Neural cell (in vitro differentiated cells): ENCODE results near the gene MKKS. TPM values are rescaled to one million over a fixed set of nuclear protein-coding genes. Genes with fewer than 3 reads are reported as not detected.
"Not testable (repeated sequence)": the region's sequence is repeated elsewhere in the genome, so short reads cannot be mapped to it uniquely, and the experiment has no call there.

Source experiments
- H2AFZ ChIP-seq: fragments of 200-600, 300-800 bp; sonication (generic), shearing (Covaris generic); 2 replicates; pipeline ENCODE4 v1.6.0; 2014; ENCODE audit warnings: low read depth, mild to moderate bottlenecking, antibody characterized with exemption, low read length, moderate library complexity
- H3F3A ChIP-seq: fragments of 200-600 bp; shearing (Covaris generic); 2 replicates; pipeline ENCODE4 v1.6.1; 2016; ENCODE audit warnings: mild to moderate bottlenecking, moderate library complexity, mixed read lengths, antibody characterized with exemption, low read length; ENCODE audit not compliant: insufficient read depth, poor library complexity, severe bottlenecking
- H3K27ac ChIP-seq: fragments of 200-600, 300-800 bp; sonication (generic), shearing (Covaris generic); 2 replicates; pipeline ENCODE4 v1.5.1; 2014; ENCODE audit warnings: mild to moderate bottlenecking, low read length, moderate library complexity
- H3K27me3 ChIP-seq: fragments of 300-800, 200-600 bp; sonication (generic), shearing (Covaris generic); 2 replicates; pipeline ENCODE4 v1.6.0; 2014; ENCODE audit warnings: mild to moderate bottlenecking, low read depth, low read length, moderate library complexity; ENCODE audit not compliant: insufficient read depth
- H3K36me3 ChIP-seq: fragments of 300-800, 200-600 bp; sonication (generic), shearing (Covaris generic); 2 replicates; pipeline ENCODE4 v1.5.1; 2014; ENCODE audit warnings: mild to moderate bottlenecking, antibody characterized with exemption, low read length, moderate library complexity; ENCODE audit not compliant: insufficient read depth
- H3K4me2 ChIP-seq: fragments of 300-800, 200-600 bp; sonication (generic), shearing (Covaris generic); 2 replicates; pipeline ENCODE4 v1.6.0; 2014; ENCODE audit warnings: mild to moderate bottlenecking, low read length
- H3K4me3 ChIP-seq: fragments of 300-800, 200-600 bp; sonication (generic), shearing (Covaris generic); 2 replicates; pipeline ENCODE4 v1.5.1; 2014; ENCODE audit warnings: mild to moderate bottlenecking, low read length, moderate library complexity
- H3K79me2 ChIP-seq: fragments of 200-600 bp; shearing (Covaris generic); replicated peaks from 2 replicates; pipeline ENCODE4 v1.6.0; 2014; ENCODE audit warnings: mild to moderate bottlenecking, low read length, moderate library complexity; ENCODE audit not compliant: insufficient read depth
- H3K9ac ChIP-seq: fragments of 300-800, 200-600 bp; sonication (generic), shearing (Covaris generic); 2 replicates; pipeline ENCODE4 v1.6.1; 2016; ENCODE audit warnings: mild to moderate bottlenecking, low read length, mixed read lengths
- H3K9me2 ChIP-seq: fragments of 200-600 bp; shearing (Covaris generic); 2 replicates; pipeline ENCODE4 v1.6.1; 2016; ENCODE audit warnings: mild to moderate bottlenecking, low read length, mixed read lengths; ENCODE audit not compliant: insufficient read depth
- H3K9me3 ChIP-seq: fragments of 200-600, 300-800 bp; sonication (generic), shearing (Covaris generic); 2 replicates; pipeline ENCODE4 v1.6.1; 2016; ENCODE audit warnings: mild to moderate bottlenecking, mixed run types, low read length, moderate library complexity, mixed read lengths
- H4K20me1 ChIP-seq: fragments of 200-600 bp; shearing (Covaris generic); 2 replicates; pipeline ENCODE4 v1.6.1; 2016; ENCODE audit warnings: mild to moderate bottlenecking, mixed run types; ENCODE audit not compliant: insufficient read depth
- EP300 ChIP-seq: fragments of 450-650 bp; conservative IDR thresholded peaks from 2 replicates; pipeline ENCODE4 v1.6.1; 2014; ENCODE audit warnings: antibody characterized with exemption, mild to moderate bottlenecking, moderate library complexity; ENCODE audit not compliant: poor library complexity, severe bottlenecking
- EZH2 ChIP-seq: fragments of 200-600, 300-800 bp; shearing (Covaris generic), sonication (generic); IDR thresholded peaks from 2 replicates; pipeline ENCODE4 v1.6.1; 2014; ENCODE audit warnings: antibody characterized with exemption, low read length, borderline replicate concordance, mild to moderate bottlenecking; ENCODE audit not compliant: insufficient read depth, poor library complexity, severe bottlenecking
- MXI1 ChIP-seq: fragments of 450-650 bp; conservative IDR thresholded peaks from 2 replicates; pipeline ENCODE4 v1.6.1; 2014; ENCODE audit warnings: antibody characterized with exemption, mild to moderate bottlenecking; ENCODE audit not compliant: poor library complexity, severe bottlenecking
- POLR2AphosphoS5 ChIP-seq: IDR thresholded peaks from 2 replicates; pipeline ENCODE4 v1.6.1; 2012
- RAD21 ChIP-seq: fragments of 450-650 bp; conservative IDR thresholded peaks from 2 replicates; pipeline ENCODE4 v1.6.1; 2014; ENCODE audit warnings: antibody characterized with exemption, mild to moderate bottlenecking, moderate library complexity
- SMC3 ChIP-seq: fragments of 450-650 bp; conservative IDR thresholded peaks from 2 replicates; pipeline ENCODE4 v1.6.1; 2014; ENCODE audit warnings: antibody characterized with exemption, mild to moderate bottlenecking, moderate library complexity; ENCODE audit not compliant: poor library complexity
- TAF1 ChIP-seq: IDR thresholded peaks from 2 replicates; pipeline ENCODE4 v1.6.1; 2012; ENCODE audit warnings: low read depth
- polyA plus RNA-seq: library from polyadenylated mRNA; depleted of rRNA; stranded (reverse); fragments of >200 nt; gene quantifications from 2 replicates; pipeline ENCODE4 v1.2.3, GENCODE V29; 2014
- TF ChIP-seq, protein P1 (sequence below): IDR thresholded peaks from 2 replicates; pipeline ENCODE4 v1.6.1; 2012; ENCODE audit warnings: borderline replicate concordance
- TF ChIP-seq, protein P2 (sequence below): fragments of 450-650 bp; IDR thresholded peaks from 2 replicates; pipeline ENCODE4 v1.5.1; 2014; ENCODE audit warnings: antibody characterized with exemption, mild to moderate bottlenecking, moderate library complexity; ENCODE audit not compliant: poor library complexity, severe bottlenecking

Gene MKKS
- polyA plus RNA-seq, 1 donor from 2014 or later, result 28.0 TPM

DNA sequence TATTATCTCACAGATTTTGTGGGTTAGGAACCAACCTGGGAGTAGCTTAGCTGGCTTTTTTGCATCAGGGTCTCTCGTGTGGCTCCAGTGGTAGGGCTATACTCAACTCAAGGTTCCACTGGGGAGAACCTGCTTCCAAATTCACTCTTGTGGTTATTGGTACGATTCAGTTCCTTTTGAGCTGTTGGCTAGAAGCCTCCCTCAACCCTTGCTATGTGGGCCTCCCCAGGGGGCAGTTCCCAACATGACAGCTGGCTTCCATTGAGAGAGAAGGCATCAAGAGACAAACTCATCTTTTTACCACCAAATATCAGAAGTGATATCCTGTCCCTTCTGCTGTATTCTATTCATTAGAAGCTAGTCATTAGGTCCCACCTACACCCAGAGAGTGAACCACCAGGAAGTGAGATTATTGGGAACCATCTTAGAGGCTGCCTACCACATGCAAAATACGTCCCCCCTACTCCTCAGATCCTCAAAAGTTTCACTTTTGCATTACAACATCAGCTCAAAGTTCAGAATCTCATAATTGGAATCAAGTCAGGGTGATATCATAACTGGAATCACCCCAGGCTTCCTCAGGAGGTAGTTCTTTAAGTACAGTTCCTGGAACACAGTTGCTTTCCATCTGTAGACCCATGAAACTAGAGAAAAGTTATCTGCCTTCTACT lies 30.9 kb downstream of the MKKS start:
- TF ChIP-seq RAD21 (no peak), SMC3 (no peak), POLR2AphosphoS5 (no peak), EP300 (no peak), TAF1 (no peak), MXI1 (no peak), EZH2 (no peak)
- TF ChIP-seq, protein P1, sequence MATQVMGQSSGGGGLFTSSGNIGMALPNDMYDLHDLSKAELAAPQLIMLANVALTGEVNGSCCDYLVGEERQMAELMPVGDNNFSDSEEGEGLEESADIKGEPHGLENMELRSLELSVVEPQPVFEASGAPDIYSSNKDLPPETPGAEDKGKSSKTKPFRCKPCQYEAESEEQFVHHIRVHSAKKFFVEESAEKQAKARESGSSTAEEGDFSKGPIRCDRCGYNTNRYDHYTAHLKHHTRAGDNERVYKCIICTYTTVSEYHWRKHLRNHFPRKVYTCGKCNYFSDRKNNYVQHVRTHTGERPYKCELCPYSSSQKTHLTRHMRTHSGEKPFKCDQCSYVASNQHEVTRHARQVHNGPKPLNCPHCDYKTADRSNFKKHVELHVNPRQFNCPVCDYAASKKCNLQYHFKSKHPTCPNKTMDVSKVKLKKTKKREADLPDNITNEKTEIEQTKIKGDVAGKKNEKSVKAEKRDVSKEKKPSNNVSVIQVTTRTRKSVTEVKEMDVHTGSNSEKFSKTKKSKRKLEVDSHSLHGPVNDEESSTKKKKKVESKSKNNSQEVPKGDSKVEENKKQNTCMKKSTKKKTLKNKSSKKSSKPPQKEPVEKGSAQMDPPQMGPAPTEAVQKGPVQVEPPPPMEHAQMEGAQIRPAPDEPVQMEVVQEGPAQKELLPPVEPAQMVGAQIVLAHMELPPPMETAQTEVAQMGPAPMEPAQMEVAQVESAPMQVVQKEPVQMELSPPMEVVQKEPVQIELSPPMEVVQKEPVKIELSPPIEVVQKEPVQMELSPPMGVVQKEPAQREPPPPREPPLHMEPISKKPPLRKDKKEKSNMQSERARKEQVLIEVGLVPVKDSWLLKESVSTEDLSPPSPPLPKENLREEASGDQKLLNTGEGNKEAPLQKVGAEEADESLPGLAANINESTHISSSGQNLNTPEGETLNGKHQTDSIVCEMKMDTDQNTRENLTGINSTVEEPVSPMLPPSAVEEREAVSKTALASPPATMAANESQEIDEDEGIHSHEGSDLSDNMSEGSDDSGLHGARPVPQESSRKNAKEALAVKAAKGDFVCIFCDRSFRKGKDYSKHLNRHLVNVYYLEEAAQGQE, result no peak
- TF ChIP-seq, protein P2, sequence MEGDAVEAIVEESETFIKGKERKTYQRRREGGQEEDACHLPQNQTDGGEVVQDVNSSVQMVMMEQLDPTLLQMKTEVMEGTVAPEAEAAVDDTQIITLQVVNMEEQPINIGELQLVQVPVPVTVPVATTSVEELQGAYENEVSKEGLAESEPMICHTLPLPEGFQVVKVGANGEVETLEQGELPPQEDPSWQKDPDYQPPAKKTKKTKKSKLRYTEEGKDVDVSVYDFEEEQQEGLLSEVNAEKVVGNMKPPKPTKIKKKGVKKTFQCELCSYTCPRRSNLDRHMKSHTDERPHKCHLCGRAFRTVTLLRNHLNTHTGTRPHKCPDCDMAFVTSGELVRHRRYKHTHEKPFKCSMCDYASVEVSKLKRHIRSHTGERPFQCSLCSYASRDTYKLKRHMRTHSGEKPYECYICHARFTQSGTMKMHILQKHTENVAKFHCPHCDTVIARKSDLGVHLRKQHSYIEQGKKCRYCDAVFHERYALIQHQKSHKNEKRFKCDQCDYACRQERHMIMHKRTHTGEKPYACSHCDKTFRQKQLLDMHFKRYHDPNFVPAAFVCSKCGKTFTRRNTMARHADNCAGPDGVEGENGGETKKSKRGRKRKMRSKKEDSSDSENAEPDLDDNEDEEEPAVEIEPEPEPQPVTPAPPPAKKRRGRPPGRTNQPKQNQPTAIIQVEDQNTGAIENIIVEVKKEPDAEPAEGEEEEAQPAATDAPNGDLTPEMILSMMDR, result no peak
- no peak overlapping the region for H3K9ac ChIP-seq
- no peak overlapping the region for H3K27ac ChIP-seq
- no peaks in the 10 kb centered on the region for H3F3A ChIP-seq
- H3K9me3 ChIP-seq, result no peaks in the 10 kb centered on the region
- no peak overlapping the region for H3K4me2 ChIP-seq
- no peaks in the 10 kb centered on the region for H4K20me1 ChIP-seq
- no peaks in the 10 kb centered on the region for H3K27me3 ChIP-seq
- H3K79me2 ChIP-seq, result no peaks in the 10 kb centered on the region
- H3K9me2 ChIP-seq, result no peaks in the 10 kb centered on the region
- H3K4me3 ChIP-seq, result no peak overlapping the region
- no peak overlapping the region for H2AFZ ChIP-seq
- peaks cover 11% of the 10 kb centered on the region for H3K36me3 ChIP-seq

DNA sequence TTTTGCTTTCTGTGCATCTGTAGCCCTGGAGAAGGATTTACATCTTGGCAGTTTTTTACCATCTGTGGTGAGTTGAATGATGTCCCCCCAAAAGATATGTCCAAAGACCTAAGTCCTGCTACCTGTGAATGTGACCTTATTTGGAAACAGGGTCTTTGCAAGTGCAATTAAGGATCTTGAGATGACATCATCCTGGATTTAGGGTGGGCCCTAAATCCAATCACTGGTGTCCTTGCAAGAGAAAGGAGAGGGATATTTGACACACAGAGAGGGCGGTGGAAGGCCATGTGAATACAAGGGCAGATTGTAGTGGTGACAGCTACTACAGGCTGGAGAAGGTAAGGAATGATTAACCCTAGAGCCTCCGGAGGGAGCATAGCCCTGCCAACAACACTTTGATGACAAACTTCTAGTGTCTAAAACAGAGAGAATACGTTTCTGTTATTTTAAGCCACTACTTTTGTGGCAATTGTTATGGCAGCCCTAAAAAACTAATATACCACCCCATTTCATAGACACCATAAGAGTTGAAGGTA lies 35.1 kb downstream of the MKKS start:
- H3K27me3 ChIP-seq, result no peaks in the 10 kb centered on the region
- H3F3A ChIP-seq, result no peaks in the 10 kb centered on the region

GRCh38 chr20:10394752-10395151 lies 39.3 kb downstream of the MKKS start:
- not testable (repeated sequence) for H3K4me2 ChIP-seq, H3K9me3 ChIP-seq, H2AFZ ChIP-seq, H3K4me3 ChIP-seq, H3K27ac ChIP-seq, H3K27me3 ChIP-seq, H3K9me2 ChIP-seq, H4K20me1 ChIP-seq, H3F3A ChIP-seq, H3K79me2 ChIP-seq, H3K36me3 ChIP-seq, H3K9ac ChIP-seq

More for the DNA sequence above, 35.1 kb downstream of the MKKS start:
- no peaks in the 10 kb centered on the region for H3K9me2 ChIP-seq
- no peaks in the 10 kb centered on the region for H3K79me2 ChIP-seq
- no peak overlapping the region for H3K9ac ChIP-seq
- TF ChIP-seq EP300 (no peak), MXI1 (no peak), POLR2AphosphoS5 (no peak)
- TF ChIP-seq, protein P2, result no peak
- H3K4me3 ChIP-seq, result no peak overlapping the region
- no peaks in the 10 kb centered on the region for H3K9me3 ChIP-seq
- H2AFZ ChIP-seq, result no peak overlapping the region
- no peak overlapping the region for H3K27ac ChIP-seq
- H3K36me3 ChIP-seq, result no peaks in the 10 kb centered on the region
- no peaks in the 10 kb centered on the region for H4K20me1 ChIP-seq
- no peak overlapping the region for H3K4me2 ChIP-seq
